Measurements from ENCODE around the gene LMX1B. TPM values are rescaled to one million over a fixed set of nuclear protein-coding genes. Genes with fewer than 3 reads are reported as not detected.

The LMX1B gene
- polyA plus RNA-seq, 1 donor from 2014 or later = not detected

GRCh38 chr9:126678989-126679388, 65.3 kb downstream of the LMX1B start:
- H4K20me1 ChIP-seq (ENCODE audit: insufficient read depth) = no peaks in the 10 kb centered on the region
- H3K9ac ChIP-seq (ENCODE audit: low read length) = no peak overlapping the region
- H3K36me3 ChIP-seq (ENCODE audit: insufficient read depth, low read length) = no peaks in the 10 kb centered on the region
- no peak for TF ChIP-seq EP300 (conservative IDR thresholded peaks at IDR 0.05; ENCODE audit: poor library complexity, severe bottlenecking)
- no peak for TF ChIP-seq CTCF (IDR thresholded peaks at IDR 0.05; ENCODE audit: poor library complexity, severe bottlenecking)
- no peak for TF ChIP-seq EZH2 (IDR thresholded peaks at IDR 0.05; ENCODE audit: borderline replicate concordance, insufficient read depth, low read length, poor library complexity, severe bottlenecking)
- TF ChIP-seq MXI1 (conservative IDR thresholded peaks at IDR 0.05; ENCODE audit: poor library complexity, severe bottlenecking) = no peak
- TF ChIP-seq POLR2AphosphoS5 (IDR thresholded peaks at IDR 0.05) = no peak
- TF ChIP-seq, protein P1, sequence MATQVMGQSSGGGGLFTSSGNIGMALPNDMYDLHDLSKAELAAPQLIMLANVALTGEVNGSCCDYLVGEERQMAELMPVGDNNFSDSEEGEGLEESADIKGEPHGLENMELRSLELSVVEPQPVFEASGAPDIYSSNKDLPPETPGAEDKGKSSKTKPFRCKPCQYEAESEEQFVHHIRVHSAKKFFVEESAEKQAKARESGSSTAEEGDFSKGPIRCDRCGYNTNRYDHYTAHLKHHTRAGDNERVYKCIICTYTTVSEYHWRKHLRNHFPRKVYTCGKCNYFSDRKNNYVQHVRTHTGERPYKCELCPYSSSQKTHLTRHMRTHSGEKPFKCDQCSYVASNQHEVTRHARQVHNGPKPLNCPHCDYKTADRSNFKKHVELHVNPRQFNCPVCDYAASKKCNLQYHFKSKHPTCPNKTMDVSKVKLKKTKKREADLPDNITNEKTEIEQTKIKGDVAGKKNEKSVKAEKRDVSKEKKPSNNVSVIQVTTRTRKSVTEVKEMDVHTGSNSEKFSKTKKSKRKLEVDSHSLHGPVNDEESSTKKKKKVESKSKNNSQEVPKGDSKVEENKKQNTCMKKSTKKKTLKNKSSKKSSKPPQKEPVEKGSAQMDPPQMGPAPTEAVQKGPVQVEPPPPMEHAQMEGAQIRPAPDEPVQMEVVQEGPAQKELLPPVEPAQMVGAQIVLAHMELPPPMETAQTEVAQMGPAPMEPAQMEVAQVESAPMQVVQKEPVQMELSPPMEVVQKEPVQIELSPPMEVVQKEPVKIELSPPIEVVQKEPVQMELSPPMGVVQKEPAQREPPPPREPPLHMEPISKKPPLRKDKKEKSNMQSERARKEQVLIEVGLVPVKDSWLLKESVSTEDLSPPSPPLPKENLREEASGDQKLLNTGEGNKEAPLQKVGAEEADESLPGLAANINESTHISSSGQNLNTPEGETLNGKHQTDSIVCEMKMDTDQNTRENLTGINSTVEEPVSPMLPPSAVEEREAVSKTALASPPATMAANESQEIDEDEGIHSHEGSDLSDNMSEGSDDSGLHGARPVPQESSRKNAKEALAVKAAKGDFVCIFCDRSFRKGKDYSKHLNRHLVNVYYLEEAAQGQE (IDR thresholded peaks at IDR 0.05; ENCODE audit: borderline replicate concordance) = no peak
- no peak for TF ChIP-seq RAD21 (conservative IDR thresholded peaks at IDR 0.05)
- no peak for TF ChIP-seq SMC3 (conservative IDR thresholded peaks at IDR 0.05; ENCODE audit: poor library complexity)
- no peak for TF ChIP-seq TAF1 (IDR thresholded peaks at IDR 0.05; ENCODE audit: low read depth)
- peaks cover 94% of the 10 kb centered on the region for H3K27me3 ChIP-seq (ENCODE audit: insufficient read depth, low read depth, low read length)
- no peaks in the 10 kb centered on the region for H3F3A ChIP-seq (ENCODE audit: insufficient read depth, low read length, poor library complexity, severe bottlenecking)
- no peaks in the 10 kb centered on the region for H3K79me2 ChIP-seq (replicated peaks; ENCODE audit: insufficient read depth, low read length)
- H3K4me2 ChIP-seq (ENCODE audit: low read length) = no peak overlapping the region
- H3K27ac ChIP-seq (ENCODE audit: low read length) = no peak overlapping the region
- H3K4me3 ChIP-seq (ENCODE audit: low read length) = no peak overlapping the region
- H3K9me3 ChIP-seq (ENCODE audit: low read length) = no peaks in the 10 kb centered on the region
- no peaks in the 10 kb centered on the region for H3K9me2 ChIP-seq (ENCODE audit: insufficient read depth, low read length)
- no peak overlapping the region for H2AFZ ChIP-seq (ENCODE audit: low read depth, low read length)

- TF ChIP-seq TAF1 (IDR thresholded peaks at IDR 0.05; ENCODE audit: low read depth) (no peak), CTCF (IDR thresholded peaks at IDR 0.05; ENCODE audit: poor library complexity, severe bottlenecking) (no peak), EZH2 (IDR thresholded peaks at IDR 0.05; ENCODE audit: borderline replicate concordance, insufficient read depth, low read length, poor library complexity, severe bottlenecking) (no peak), MXI1 (conservative IDR thresholded peaks at IDR 0.05; ENCODE audit: poor library complexity, severe bottlenecking) (no peak), POLR2AphosphoS5 (IDR thresholded peaks at IDR 0.05) (no peak), RAD21 (conservative IDR thresholded peaks at IDR 0.05) (no peak), SMC3 (conservative IDR thresholded peaks at IDR 0.05; ENCODE audit: poor library complexity) (no peak), EP300 (conservative IDR thresholded peaks at IDR 0.05; ENCODE audit: poor library complexity, severe bottlenecking) (no peak)
- TF ChIP-seq, protein P1 (IDR thresholded peaks at IDR 0.05; ENCODE audit: borderline replicate concordance) = no peak
- no peak overlapping the region for H3K4me3 ChIP-seq (ENCODE audit: low read length)
- no peak overlapping the region for H3K27ac ChIP-seq (ENCODE audit: low read length)
- H4K20me1 ChIP-seq (ENCODE audit: insufficient read depth) = no peaks in the 10 kb centered on the region
- no peaks in the 10 kb centered on the region for H3F3A ChIP-seq (ENCODE audit: insufficient read depth, low read length, poor library complexity, severe bottlenecking)
- H3K9me2 ChIP-seq (ENCODE audit: insufficient read depth, low read length) = no peaks in the 10 kb centered on the region
- H2AFZ ChIP-seq (ENCODE audit: low read depth, low read length) = no peak overlapping the region
- no peak overlapping the region for H3K4me2 ChIP-seq (ENCODE audit: low read length)
- no peaks in the 10 kb centered on the region for H3K36me3 ChIP-seq (ENCODE audit: insufficient read depth, low read length)
- no peaks in the 10 kb centered on the region for H3K9me3 ChIP-seq (ENCODE audit: low read length)
- H3K79me2 ChIP-seq (replicated peaks; ENCODE audit: insufficient read depth, low read length) = no peaks in the 10 kb centered on the region
- H3K27me3 ChIP-seq (ENCODE audit: insufficient read depth, low read depth, low read length) = peaks cover 97% of the 10 kb centered on the region
- H3K9ac ChIP-seq (ENCODE audit: low read length) = no peak overlapping the region
Observed at GRCh38 chr9:126681336-126681735, 67.6 kb downstream of the LMX1B start.

All from neural cell (in vitro differentiated cells).